ENCODE data around the gene TMEM181. TPM values are rescaled to one million over a fixed set of nuclear protein-coding genes. Genes with fewer than 3 reads are reported as not detected.
"Not testable (repeated sequence)": the region's sequence is repeated elsewhere in the genome, so short reads cannot be mapped to it uniquely, and the experiment has no call there.

The TMEM181 gene
- polyA plus RNA-seq, 4 donors, result 22.3 to 26.3 (median 25.6) TPM

DNA sequence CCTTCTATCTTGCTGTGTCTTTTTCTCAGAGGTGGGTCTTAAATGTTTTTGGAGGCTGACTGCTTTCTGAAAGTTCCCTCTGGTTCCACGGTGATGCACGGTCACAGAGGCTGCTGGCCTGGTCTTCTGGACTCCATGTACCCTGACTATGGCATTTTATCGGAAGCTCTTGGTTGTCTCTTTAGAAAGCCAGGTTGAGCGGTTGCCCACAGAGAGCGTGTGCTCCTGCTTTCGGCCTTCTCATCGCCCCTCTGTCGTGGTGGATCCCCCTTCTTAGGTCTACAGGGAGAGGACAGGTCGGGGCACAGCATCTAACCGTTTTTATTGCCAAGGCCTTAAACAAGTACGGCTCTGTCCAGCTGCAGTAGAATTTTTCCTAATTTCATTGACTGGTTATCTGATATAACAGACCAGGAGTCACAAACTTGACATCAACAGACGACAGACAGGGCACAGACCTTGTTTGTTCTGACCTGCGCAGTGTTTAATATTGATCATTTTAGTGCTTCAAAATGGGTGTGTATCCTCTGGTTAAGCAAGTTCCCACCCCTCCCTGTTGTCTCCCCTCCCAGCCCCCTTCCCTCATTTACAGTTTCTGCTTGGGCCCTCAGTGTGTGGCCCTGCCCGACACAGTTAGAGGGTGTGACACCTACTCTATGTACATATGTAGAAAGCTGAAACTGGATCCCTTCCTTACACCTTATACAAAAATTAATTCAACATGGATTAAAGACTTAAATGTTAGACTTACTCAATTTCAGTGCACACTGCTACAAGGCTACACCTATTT, 114.6 kb downstream of the TMEM181 start:
- no peak for DNase-seq (ENCODE audit: low read depth in 4 of 4, low spot score in 3 of 4)

DNA sequence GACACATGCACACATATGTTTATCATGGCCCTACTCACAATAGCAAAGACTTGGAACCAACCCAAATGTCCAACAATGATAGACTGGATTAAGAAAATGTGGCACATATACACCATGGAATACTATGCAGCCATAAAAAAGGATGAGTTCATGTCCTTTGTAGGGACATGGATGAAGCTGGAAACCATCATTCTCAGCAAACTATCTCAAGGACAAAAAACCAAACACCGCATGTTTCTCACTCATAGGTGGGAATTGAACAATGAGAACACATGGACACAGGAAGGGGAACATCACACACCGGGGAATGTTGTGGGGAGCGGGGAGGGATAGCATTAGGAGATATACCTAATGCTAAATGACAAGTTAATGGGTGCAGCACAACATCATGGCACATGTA, 117.2 kb downstream of the TMEM181 start:
- not testable (repeated sequence) for DNase-seq (ENCODE audit: low read depth in 4 of 4, low spot score in 3 of 4)

- no peak for DNase-seq (ENCODE audit: low read depth in 4 of 4, low spot score in 3 of 4)
These were observed 118.2 kb downstream of the TMEM181 start for GRCh38 chr6:158677906-158678578.

- no peak for DNase-seq (ENCODE audit: low read depth in 4 of 4, low spot score in 3 of 4)
These were observed 120.1 kb downstream of the TMEM181 start for GRCh38 chr6:158680015-158680414.

DNA sequence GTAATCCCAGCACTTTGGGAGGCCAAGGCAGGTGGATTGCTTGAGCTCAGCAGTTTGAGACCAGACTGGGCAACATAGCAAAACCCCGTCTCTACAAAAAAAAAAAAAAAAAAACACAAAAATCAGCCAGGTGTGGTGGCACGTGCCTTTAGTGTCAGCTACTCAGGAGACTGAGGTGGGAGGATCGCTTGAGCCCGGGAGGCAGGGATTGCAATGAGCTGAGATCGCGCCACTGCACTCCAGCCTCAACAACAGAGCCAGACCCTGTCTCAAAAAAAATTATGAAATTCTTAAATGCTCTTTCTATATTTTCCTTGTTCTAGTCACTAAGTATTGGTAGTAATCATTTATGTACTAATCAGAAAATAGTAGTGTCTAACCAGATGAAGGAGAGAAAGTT, 120.6 kb downstream of the TMEM181 start:
- DNase-seq (ENCODE audit: low read depth in 4 of 4, low spot score in 3 of 4), result no peak

GRCh38 chr6:158684311-158684710, 124.4 kb downstream of the TMEM181 start:
- DNase-seq (ENCODE audit: low read depth in 4 of 4, low spot score in 3 of 4), result no peak

GRCh38 chr6:158684745-158685324, 124.9 kb downstream of the TMEM181 start:
- no peak for DNase-seq (ENCODE audit: low read depth in 4 of 4, low spot score in 3 of 4)

Other genes with a start within 250 kb of the TMEM181 start
- gene TULP4, start 247.6 kb upstream of the TMEM181 start, polyA plus RNA-seq (ENCODE audit: insufficient read length in 4 of 4), result 10 to 100 TPM; 16.4 to 18.9 (median 18.3) TPM
- gene DYNLT1, start 84.7 kb downstream of the TMEM181 start, polyA plus RNA-seq (ENCODE audit: insufficient read length in 4 of 4), result 100 to 1,000 TPM; 166 to 182 (median 170) TPM
- 1 to 10 TPM; 3.2 to 4.6 (median 3.8) TPM for gene SYTL3, start 90.0 kb downstream of the TMEM181 start, polyA plus RNA-seq (ENCODE audit: insufficient read length in 4 of 4)